CD8-positive, alpha-beta memory T cell (primary cell): ENCODE data around the gene TMPRSS9. TPM values are rescaled to one million over a fixed set of nuclear protein-coding genes. Genes with fewer than 3 reads are reported as not detected.

ENCODE experiments used
- CTCF ChIA-PET: fragments of 350-600 bp; sonication (Branson Sonifier 250); formaldehyde crosslinking; loops from one replicate; lab custom pipeline; 2021; ENCODE audit warnings: antibody characterized with exemption; lab: Charles Lee
- POLR2A ChIA-PET: fragments of 350-600 bp; sonication (Branson Sonifier 250); formaldehyde crosslinking; loops from one replicate; lab custom pipeline; 2021; ENCODE audit warnings: antibody characterized with exemption; lab: Charles Lee
- DNase-seq, 5 donors: peaks; one replicate each; pipeline versions ENCODE4 v3.0.0 to v3.0.0-alpha.2; 2020 to 2022; ENCODE audit warnings: mixed read lengths in 1 of 5
- H3K27ac ChIP-seq: one replicate; pipeline ENCODE4 v1.7.0; 2013; ENCODE audit warnings: low read depth, mild to moderate bottlenecking, low read length, moderate library complexity
- H3K27me3 ChIP-seq: 2 replicates; pipeline ENCODE4 v1.7.0; 2013; ENCODE audit warnings: low read length, mild to moderate bottlenecking; ENCODE audit not compliant: insufficient read depth, poor library complexity, severe bottlenecking
- H3K36me3 ChIP-seq: 2 replicates; pipeline ENCODE4 v1.7.0; 2013; ENCODE audit warnings: mild to moderate bottlenecking, low read length, moderate library complexity; ENCODE audit not compliant: insufficient read depth
- H3K4me1 ChIP-seq: 2 replicates; pipeline ENCODE4 v1.7.0; 2013; ENCODE audit warnings: mild to moderate bottlenecking, low read length, moderate library complexity; ENCODE audit not compliant: insufficient read depth
- H3K4me3 ChIP-seq: 2 replicates; pipeline ENCODE4 v1.7.0; 2013; ENCODE audit warnings: mild to moderate bottlenecking, low read length
- H3K9me3 ChIP-seq: 2 replicates; pipeline ENCODE4 v1.7.0; 2013; ENCODE audit warnings: mild to moderate bottlenecking, low read length
- H3K27ac Mint-ChIP-seq, 8 donors: one replicate each; pipeline ENCODE4 v1.8.0; 2020 to 2021; ENCODE audit warnings: mixed read lengths in 8 of 8, mild to moderate bottlenecking in 6 of 8, inconsistent platforms in 3 of 8, moderate library complexity in 3 of 8
- H3K27me3 Mint-ChIP-seq, 2 donors: one replicate each; pipeline ENCODE4 v1.8.0; 2020 to 2021; ENCODE audit warnings: mixed read lengths in 2 of 2, mild to moderate bottlenecking in 1 of 2, moderate library complexity in 1 of 2
- H3K36me3 Mint-ChIP-seq, 3 donors: one replicate each; pipeline ENCODE4 v1.8.0; 2020 to 2021; ENCODE audit warnings: mixed read lengths in 3 of 3, inconsistent platforms in 1 of 3, mild to moderate bottlenecking in 1 of 3
- H3K4me1 Mint-ChIP-seq, 3 donors: one replicate each; pipeline ENCODE4 v1.8.0; 2020 to 2021; ENCODE audit warnings: mixed read lengths in 3 of 3, inconsistent platforms in 1 of 3, mild to moderate bottlenecking in 1 of 3
- H3K4me3 Mint-ChIP-seq, 7 donors: one replicate each; pipeline ENCODE4 v1.8.0; 2020 to 2021; ENCODE audit warnings: mixed read lengths in 7 of 7, mild to moderate bottlenecking in 6 of 7, moderate library complexity in 4 of 7, inconsistent platforms in 2 of 7
- H3K9me3 Mint-ChIP-seq, 5 donors: one replicate each; pipeline ENCODE4 v1.8.0; 2020 to 2022; ENCODE audit warnings: mixed read lengths in 5 of 5, mild to moderate bottlenecking in 3 of 5, moderate library complexity in 2 of 5, inconsistent platforms in 1 of 5
- polyA plus RNA-seq: library from polyadenylated mRNA; unstranded; fragments of 300-500 nt; fragmentation: Illumina TruSeq; gene quantifications from one replicate; pipeline ENCODE4 v1.2.3, GENCODE V29; 2021
- total RNA-seq, 2 experiments: library from RNA; stranded (reverse); gene quantifications; one replicate each; pipeline ENCODE4 v1.2.3, GENCODE V29; 2021

Gene TMPRSS9
- total and polyA plus RNA-seq, 3 experiments from 2014 or later: not detected

DNA sequence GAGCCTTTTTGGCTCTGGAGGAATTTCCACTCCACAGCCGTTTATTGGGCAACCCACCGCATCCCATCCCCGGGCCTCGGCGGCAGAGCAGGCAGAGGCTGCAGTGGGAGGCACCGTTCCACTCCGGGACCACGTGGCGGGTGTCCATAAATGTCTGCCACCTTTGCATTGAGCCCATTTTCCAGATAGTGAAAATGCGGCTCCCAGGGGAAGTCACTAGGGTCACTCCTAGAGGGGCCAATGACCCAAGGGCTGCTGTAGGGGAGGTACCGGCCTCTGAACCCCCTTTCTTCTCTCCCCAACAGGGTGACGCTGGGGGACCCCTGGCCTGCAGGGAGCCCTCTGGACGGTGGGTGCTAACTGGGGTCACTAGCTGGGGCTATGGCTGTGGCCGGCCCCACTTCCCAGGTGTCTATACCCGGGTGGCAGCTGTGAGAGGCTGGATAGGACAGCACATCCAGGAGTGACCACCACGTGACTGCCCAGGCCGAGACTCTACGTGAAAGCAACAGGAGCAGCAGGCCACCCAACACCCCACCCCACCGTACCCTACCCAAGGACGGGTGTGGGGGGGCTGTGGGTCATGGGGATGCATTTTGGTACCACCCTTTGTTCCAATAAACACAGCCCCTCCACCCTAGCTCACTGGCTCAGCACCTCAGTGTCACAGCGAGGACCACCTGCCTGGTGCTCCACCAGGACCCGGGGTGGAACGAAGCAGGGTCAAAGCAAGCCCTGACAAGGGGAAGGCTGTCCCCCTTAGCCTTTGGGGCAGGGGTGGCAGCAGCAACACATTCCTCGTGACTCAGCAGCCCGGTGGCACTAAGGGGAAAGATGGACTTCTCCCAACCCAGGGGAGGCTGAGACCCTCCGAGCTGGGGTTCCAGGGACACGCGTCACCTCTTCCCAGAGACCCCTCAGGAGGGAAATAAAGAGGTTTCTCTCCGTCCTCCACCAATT, 65.8 kb downstream of the TMPRSS9 start:
- Histone ChIP-seq H3K36me3 (no peaks in the 10 kb centered on the region), H3K27ac (peak overlapping the region; percentile 91), H3K9me3 (no peaks in the 10 kb centered on the region), H3K4me3 (peak overlapping the region; percentile 84), H3K4me1 (peaks cover 19% of the 10 kb centered on the region), H3K27me3 (no peaks in the 10 kb centered on the region)
- CTCF ChIA-PET: interaction anchor here (0.8 kb wide), 1 partner anchor 185 kb away, joined by 3 read pairs; no protein-coding TSS in a partner anchor
- POLR2A ChIA-PET: interaction anchor here (0.6 to 1.3 kb wide), 2 partner anchors 127 to 936 kb away, joined by 3 to 5 read pairs; no protein-coding TSS in a partner anchor
- peaks cover 10 to 19% (median 13%) of the 10 kb centered on the region in 3 donors for H3K4me1 Mint-ChIP-seq
- H3K27ac Mint-ChIP-seq: peak overlapping the region in 5 of 8 donors; percentile 58 to 95 (median 76)
- H3K36me3 Mint-ChIP-seq: peaks cover 0 to 25% (median 2%) of the 10 kb centered on the region in 3 donors
- peak overlapping the region in 6 of 7 donors; percentile 63 to 97 (median 94) for H3K4me3 Mint-ChIP-seq
- H3K27me3 Mint-ChIP-seq: peaks cover 0 to 2% of the 10 kb centered on the region in 2 donors
- no peak for DNase-seq
- peaks cover 0 to 2% (median 0%) of the 10 kb centered on the region in 5 donors for H3K9me3 Mint-ChIP-seq

DNA sequence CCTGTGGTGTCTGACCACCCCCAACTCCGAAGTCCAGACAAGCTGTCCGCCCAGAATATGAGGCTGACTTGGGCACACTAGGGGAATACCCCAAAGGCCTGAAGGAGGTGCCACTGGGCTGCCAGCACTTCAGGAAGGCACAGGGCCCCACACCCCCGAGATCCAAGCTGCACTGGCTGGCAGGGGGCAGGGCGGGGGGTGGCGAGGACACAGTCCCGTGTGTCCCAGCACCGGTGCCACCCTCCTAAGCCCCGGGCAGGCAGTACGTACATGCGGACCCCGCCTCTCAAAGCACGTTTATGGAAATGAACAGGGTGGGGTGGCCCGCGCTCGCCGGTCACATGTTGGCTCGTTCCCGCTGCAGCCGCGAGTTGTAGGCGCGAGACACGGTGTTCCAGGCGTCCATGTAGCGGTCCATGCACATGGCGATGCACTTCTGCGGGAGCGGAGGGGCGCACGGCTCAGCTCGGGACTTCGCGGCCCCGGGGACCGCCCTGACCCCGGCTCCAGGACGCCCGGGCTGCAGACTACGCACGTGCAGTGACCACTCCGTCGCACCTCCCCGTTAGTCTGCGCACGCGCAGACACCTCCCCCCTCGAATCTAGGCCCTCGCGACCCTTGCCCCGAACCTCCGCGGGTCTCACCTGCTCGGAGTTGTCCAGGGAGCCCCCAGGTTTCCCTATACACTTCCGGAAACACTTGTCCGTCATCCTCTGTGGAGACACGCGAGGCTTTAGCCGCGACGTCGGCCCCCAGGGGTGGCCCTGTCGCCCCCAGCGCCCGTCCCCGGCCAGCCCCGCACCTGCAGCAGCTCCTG, 66.8 kb downstream of the TMPRSS9 start:
- Histone ChIP-seq H3K4me1 (peaks cover 19% of the 10 kb centered on the region), H3K9me3 (no peaks in the 10 kb centered on the region), H3K4me3 (peak overlapping the region; percentile 84), H3K36me3 (no peaks in the 10 kb centered on the region), H3K27me3 (no peaks in the 10 kb centered on the region), H3K27ac (peak overlapping the region; percentile 91)
- ChIA-PET CTCF (interaction anchor here (0.8 to 1.3 kb wide), 6 partner anchors 153 to 322 kb away, joined by 3 to 6 read pairs (median 3); no protein-coding TSS in a partner anchor), POLR2A (interaction anchor here (0.5 to 1.6 kb wide), 6 partner anchors 30 to 551 kb away, joined by 3 to 10 read pairs (median 4); partner anchors contain the start of genes GADD45B and LMNB2)
- Mint-ChIP-seq H3K36me3 (peaks cover 0 to 32% (median 2%) of the 10 kb centered on the region in 3 donors), H3K4me1 (peaks cover 10 to 19% (median 13%) of the 10 kb centered on the region in 3 donors), H3K27ac (peak overlapping the region; percentile 95 to 99 (median 97)), H3K9me3 (peaks cover 0 to 2% (median 0%) of the 10 kb centered on the region in 5 donors), H3K4me3 (peak overlapping the region; percentile 91 to 99 (median 94)), H3K27me3 (peaks cover 0 to 2% of the 10 kb centered on the region in 2 donors)
- DNase-seq: peak in 2 of 5 donors; percentile 40 to 63

DNA sequence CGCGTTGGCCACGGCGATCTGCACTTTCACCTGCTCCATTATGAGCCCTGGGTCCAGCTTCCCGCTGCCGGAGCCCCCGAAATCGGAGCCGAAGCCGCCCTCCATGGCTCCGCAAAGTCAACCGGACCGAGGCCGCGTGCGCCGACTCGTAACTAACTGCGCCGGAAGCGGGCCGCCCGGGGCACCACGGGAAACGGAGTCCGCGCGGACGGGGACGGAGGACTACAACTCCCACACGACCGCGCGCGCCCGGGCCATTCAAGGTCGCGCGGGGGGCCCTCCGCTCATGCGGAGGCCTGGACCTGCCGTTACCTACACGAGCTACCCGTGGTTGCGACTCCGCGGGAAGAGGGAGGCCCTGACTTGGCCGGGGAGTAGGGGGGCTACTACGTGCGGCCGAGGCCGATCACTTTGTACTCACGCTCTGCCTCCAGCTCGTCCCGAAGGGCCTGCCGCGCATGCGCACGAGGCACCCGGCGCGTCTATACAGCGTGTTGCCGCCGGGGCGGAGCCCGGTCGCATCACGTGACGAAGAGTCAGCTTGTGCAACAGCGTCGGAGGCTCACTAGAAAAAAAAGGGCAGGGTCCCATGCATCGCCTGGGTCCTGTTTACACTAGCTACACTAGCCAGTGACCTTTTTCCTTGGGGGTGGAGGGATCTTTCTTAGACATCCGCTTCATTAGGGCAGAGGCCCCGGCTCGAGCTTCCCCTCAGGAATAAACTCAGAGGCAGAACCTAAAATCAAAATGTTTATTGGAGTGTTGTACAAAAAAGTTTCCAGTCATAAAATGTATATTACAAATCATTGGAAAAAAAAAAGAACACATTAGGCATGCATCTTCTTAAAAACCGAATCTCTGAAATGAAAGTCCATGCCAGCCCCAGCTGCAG, 67.6 kb downstream of the TMPRSS9 start, which contains the start of gene TIMM13:
TSS of gene TIMM13 (minus strand) at position 158 of the 892 bp plus-strand sequence. CDS start at position 105, 53 bp downstream.
- POLR2A ChIA-PET: interaction anchor here (0.5 to 1.6 kb wide), 10 partner anchors 29 to 552 kb away, joined by 3 to 13 read pairs (median 4); partner anchors contain the start of genes GADD45B and LMNB2
- Histone ChIP-seq H3K4me3 (peak within 1 kb of the TSS; percentile 84), H3K4me1 (peaks cover 19% of the 10 kb centered on the region), H3K9me3 (no peaks in the 10 kb centered on the region), H3K36me3 (no peaks in the 10 kb centered on the region), H3K27me3 (no peaks in the 10 kb centered on the region), H3K27ac (peak within 1 kb of the TSS; percentile 91)
- peak within 1 kb of the TSS; percentile 95 to 99 (median 97) for H3K27ac Mint-ChIP-seq
- H3K27me3 Mint-ChIP-seq: peaks cover 0 to 2% of the 10 kb centered on the region in 2 donors
- H3K36me3 Mint-ChIP-seq: peaks cover 0 to 32% (median 2%) of the 10 kb centered on the region in 3 donors
- CTCF ChIA-PET: interaction anchor here (0.6 to 1.4 kb wide), 12 partner anchors 9 to 482 kb away, joined by 3 to 6 read pairs (median 3); partner anchors contain the start of gene LMNB2
- peaks cover 0 to 2% (median 0%) of the 10 kb centered on the region in 5 donors for H3K9me3 Mint-ChIP-seq
- H3K4me3 Mint-ChIP-seq: peak within 1 kb of the TSS; percentile 91 to 99 (median 94)
- peaks cover 10 to 19% (median 13%) of the 10 kb centered on the region in 3 donors for H3K4me1 Mint-ChIP-seq
- DNase-seq: peak; percentile 95 to 99 (median 96)

DNA sequence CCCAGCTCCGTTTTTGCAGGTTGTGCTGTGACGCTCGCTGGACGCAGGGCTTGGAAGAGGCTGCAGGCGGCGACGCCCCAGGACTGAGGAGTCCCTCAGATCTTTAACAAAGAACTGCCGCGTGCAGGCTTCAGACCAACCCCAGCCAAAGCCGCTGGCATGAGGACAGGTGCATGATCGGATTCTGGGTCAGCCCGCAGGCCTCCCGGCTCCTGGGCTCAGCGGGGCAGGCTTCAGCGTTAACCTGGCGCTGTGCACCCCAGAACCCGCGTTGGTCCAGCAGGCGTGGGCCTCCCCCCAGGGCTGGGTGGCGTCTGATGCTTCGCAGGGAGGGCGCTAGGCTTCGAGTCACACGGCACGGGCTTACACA, 68.2 kb downstream of the TMPRSS9 start:
- POLR2A ChIA-PET: interaction anchor here (0.5 to 1.6 kb wide), 8 partner anchors 28 to 553 kb away, joined by 3 to 13 read pairs (median 4); partner anchors contain the start of genes GADD45B and LMNB2
- H3K4me3 Mint-ChIP-seq: peak overlapping the region in 4 of 7 donors; percentile 92 to 99 (median 95)

DNA sequence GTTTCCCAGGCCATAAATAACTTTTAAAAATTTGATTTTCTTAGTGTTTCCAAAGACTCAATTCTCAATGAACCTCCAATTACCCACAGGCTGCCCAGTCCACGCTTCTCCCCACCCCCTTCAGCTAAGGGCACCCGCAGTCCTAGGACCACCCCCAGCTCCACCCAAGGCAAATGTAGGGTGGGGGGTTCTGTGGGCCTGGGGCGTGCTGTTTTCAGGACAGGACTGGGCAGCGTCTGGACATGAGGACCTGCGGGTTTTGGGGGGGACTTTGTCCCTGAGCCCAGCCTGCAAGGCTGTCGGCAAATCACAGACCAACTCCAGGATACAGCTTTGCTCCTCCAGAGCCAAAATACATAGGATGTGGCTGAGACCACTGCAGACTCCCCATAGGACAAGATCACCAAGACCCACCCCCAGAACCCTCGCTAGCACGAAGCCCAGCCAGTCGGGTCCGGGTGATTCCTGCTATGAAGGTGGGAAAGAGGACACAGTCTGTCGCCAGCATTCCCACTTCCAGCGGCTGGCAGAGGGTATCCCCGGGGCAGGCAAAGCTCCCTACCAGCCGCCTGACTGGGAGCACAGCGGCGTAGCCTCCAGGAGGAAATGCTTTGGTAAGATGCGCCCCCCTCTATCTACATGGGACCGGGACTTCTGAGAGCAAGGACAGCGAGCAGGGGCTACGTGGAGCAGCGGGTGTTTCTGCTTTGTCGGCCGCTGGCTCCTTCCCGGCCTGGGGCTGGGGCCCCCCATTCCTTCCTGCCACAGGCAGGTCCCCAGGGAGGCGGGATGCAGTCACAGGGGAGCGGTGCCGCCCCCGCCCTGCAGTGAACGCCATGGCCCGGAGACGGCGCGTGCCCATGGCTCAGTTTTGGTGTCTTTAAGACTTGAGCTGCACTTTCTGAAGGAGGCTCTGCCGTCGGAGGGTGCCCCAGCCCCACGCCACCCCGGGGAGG, 69.0 kb downstream of the TMPRSS9 start:
- H3K36me3 ChIP-seq: no peaks in the 10 kb centered on the region
- ChIA-PET CTCF (interaction anchor here (0.8 to 1.4 kb wide), 4 partner anchors 10 to 207 kb away, joined by 3 read pairs; partner anchors contain the start of gene LMNB2), POLR2A (interaction anchor here (0.5 to 1.6 kb wide), 2 partner anchors 34 to 47 kb away, joined by 3 to 7 read pairs; partner anchors contain the start of gene GADD45B)
- Mint-ChIP-seq H3K27me3 (peaks cover 0 to 2% of the 10 kb centered on the region in 2 donors), H3K36me3 (peaks cover 0 to 29% (median 2%) of the 10 kb centered on the region in 3 donors), H3K4me1 (peaks cover 10 to 19% (median 13%) of the 10 kb centered on the region in 3 donors), H3K9me3 (peaks cover 0 to 2% (median 0%) of the 10 kb centered on the region in 5 donors), H3K27ac (peak overlapping the region in 2 of 8 donors; percentile 3 to 68), H3K4me3 (peak overlapping the region in 1 of 7 donors; percentile 11)
- no peak overlapping the region for H3K4me3 ChIP-seq
- no peak for DNase-seq
- H3K4me1 ChIP-seq: peaks cover 19% of the 10 kb centered on the region
- peak overlapping the region; percentile 91 for H3K27ac ChIP-seq
- no peaks in the 10 kb centered on the region for H3K27me3 ChIP-seq
- H3K9me3 ChIP-seq: no peaks in the 10 kb centered on the region

More for the DNA sequence above, 68.2 kb downstream of the TMPRSS9 start:
- peaks cover 19% of the 10 kb centered on the region for H3K4me1 ChIP-seq
- no peaks in the 10 kb centered on the region for H3K36me3 ChIP-seq
- H3K9me3 ChIP-seq: no peaks in the 10 kb centered on the region
- H3K27ac ChIP-seq: peak overlapping the region; percentile 91
- Mint-ChIP-seq H3K4me1 (peaks cover 10 to 19% (median 13%) of the 10 kb centered on the region in 3 donors), H3K27me3 (peaks cover 0 to 2% of the 10 kb centered on the region in 2 donors), H3K27ac (peak overlapping the region in 3 of 8 donors; percentile 21 to 98 (median 95)), H3K9me3 (peaks cover 0 to 2% (median 0%) of the 10 kb centered on the region in 5 donors), H3K36me3 (peaks cover 0 to 32% (median 2%) of the 10 kb centered on the region in 3 donors)
- no peaks in the 10 kb centered on the region for H3K27me3 ChIP-seq
- no peak for DNase-seq
- peak overlapping the region; percentile 84 for H3K4me3 ChIP-seq
- CTCF ChIA-PET: interaction anchor here (0.6 to 1.4 kb wide), 11 partner anchors 8 to 482 kb away, joined by 3 to 6 read pairs (median 3); partner anchors contain the start of gene LMNB2
